ENCODE data around the gene TRIM67. TPM values are rescaled to one million over a fixed set of nuclear protein-coding genes. Genes with fewer than 3 reads are reported as not detected.

Gene TRIM67
- total and polyA plus RNA-seq, 9 of the 15 experiments (the other 6 are each of a cell fraction or from before 2014, with no cell fraction given) = 0.04 to 0.60 (median 0.31) TPM

DNA sequence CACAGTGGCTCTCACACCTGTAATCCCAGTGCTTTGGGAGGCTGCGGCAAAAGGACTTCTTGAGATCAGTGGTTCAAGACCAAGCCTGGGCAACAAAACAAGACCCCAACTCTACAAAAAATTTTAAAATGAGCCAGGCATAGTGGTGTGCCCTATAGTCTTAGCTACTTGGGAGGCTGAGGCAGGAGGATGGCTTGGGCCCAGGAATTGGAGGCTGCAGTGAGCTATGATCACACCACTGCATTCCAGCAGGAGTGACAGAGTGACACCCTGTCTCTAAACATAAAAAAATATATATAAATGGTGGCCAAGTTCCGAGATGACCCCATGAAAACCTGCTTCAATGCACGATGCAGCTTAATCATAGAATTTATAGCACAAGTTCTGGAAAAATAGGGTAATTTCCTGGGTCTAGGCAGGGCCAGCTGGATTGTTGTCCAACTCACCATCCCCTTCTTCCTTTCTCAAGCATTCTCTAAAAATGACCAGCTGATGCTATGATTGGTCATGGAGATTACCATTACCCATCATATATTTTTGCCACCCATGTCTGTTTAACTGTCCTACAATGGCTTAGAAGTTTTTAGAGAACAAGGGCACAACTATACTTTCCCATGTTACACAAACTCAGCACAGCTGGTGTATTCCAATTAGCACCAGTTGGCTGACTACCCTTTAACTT is 73.8 kb downstream of the TRIM67 start:
- ATAC-seq = no peak
- Histone ChIP-seq H3K9me1 (ENCODE audit: control insufficient read depth, insufficient read depth, low read length) (no peaks in the 10 kb centered on the region), H3K9ac (ENCODE audit: insufficient read depth in 1 of 2, low read depth in 2 of 2, low read length in 2 of 2) (no peak overlapping the region), H2AFZ (ENCODE audit: low read depth, low read length) (no peak overlapping the region), H3K27me3 (ENCODE audit: control insufficient read depth in 2 of 2, insufficient read depth in 2 of 2, low read length in 2 of 2) (no peaks in the 10 kb centered on the region), H3K4me1 (replicated peaks in 1 of 2; ENCODE audit: control insufficient read depth in 2 of 2, insufficient read depth in 2 of 2, low read length in 2 of 2) (peaks cover 0 to 13% of the 10 kb centered on the region in 2 experiments; a peak in 2 of 5 replicates), H3K4me3 (no peak overlapping the region), H3K27ac (ENCODE audit: extremely low read depth, low read depth, low read length) (no peak overlapping the region), H3K4me2 (ENCODE audit: insufficient read depth, low read length) (no peak overlapping the region), H3K79me2 (ENCODE audit: control insufficient read depth, insufficient read depth, low read length) (peaks cover 19% of the 10 kb centered on the region), H3K9me3 (replicated peaks; ENCODE audit: control insufficient read depth, insufficient read depth, low read depth, low read length) (no peaks in the 10 kb centered on the region), H4K20me1 (replicated peaks; ENCODE audit: control insufficient read depth, insufficient read depth, low read length) (no peaks in the 10 kb centered on the region), H3K36me3 (ENCODE audit: control insufficient read depth, insufficient read depth, low read length) (peaks cover 60% of the 10 kb centered on the region)
- ChIA-PET POLR2A (interaction anchor here (0.6 kb wide), 1 partner anchor 129 kb away, joined by 3 read pairs; no protein-coding TSS in a partner anchor), CTCF (ENCODE audit: low intra/inter-chr PET ratio) (no interaction called here)
- DNase-seq (ENCODE audit: extremely low read depth in 1 of 4, low spot score in 3 of 4) = no peak
- 93% methylated on average over 3 of the region's 3 CpGs for WGBS (ENCODE audit: insufficient coverage, low coverage, missing lambda C conversion rate)
- FAIRE-seq = no peak
- intact Hi-C loops (cut with micrococcal nuclease) = no loop called here
- BruUV-seq (replicated peaks) = no TSS peak
- in situ Hi-C loops (cut with MboI) = no loop called here
- TF ChIP-seq CBX2 (IDR thresholded peaks at IDR 0.05; ENCODE audit: insufficient read depth, low read length, poor library complexity, severe bottlenecking) (no peak), ELF2 (CRISPR knock-in tag; IDR thresholded peaks at IDR 0.05) (no peak), RUNX1 (IDR thresholded peaks at IDR 0.05; ENCODE audit: low read depth) (no peak), PTRF (tag; IDR thresholded peaks at IDR 0.05) (no peak), ZNF695 (CRISPR knock-in tag; IDR thresholded peaks at IDR 0.05) (no peak), SAFB (IDR thresholded peaks at IDR 0.05; ENCODE audit: borderline replicate concordance, low read depth, low read length) (no peak), ZNF384 (IDR thresholded peaks at IDR 0.05; ENCODE audit: low read depth, low read length) (no peak), ZNF668 (CRISPR knock-in tag; IDR thresholded peaks at IDR 0.05) (no peak), ZNF239 (CRISPR knock-in tag; IDR thresholded peaks at IDR 0.05) (no peak), ZNF644 (tag; IDR thresholded peaks at IDR 0.05; ENCODE audit: low read depth) (no peak), BRCA1 (IDR thresholded peaks at IDR 0.05) (no peak), BRCA1 (CRISPR knock-in tag; IDR thresholded peaks at IDR 0.05) (no peak), CEBPB (tag; IDR thresholded peaks at IDR 0.05) (no peak)
- TF ChIP-seq, protein P1, sequence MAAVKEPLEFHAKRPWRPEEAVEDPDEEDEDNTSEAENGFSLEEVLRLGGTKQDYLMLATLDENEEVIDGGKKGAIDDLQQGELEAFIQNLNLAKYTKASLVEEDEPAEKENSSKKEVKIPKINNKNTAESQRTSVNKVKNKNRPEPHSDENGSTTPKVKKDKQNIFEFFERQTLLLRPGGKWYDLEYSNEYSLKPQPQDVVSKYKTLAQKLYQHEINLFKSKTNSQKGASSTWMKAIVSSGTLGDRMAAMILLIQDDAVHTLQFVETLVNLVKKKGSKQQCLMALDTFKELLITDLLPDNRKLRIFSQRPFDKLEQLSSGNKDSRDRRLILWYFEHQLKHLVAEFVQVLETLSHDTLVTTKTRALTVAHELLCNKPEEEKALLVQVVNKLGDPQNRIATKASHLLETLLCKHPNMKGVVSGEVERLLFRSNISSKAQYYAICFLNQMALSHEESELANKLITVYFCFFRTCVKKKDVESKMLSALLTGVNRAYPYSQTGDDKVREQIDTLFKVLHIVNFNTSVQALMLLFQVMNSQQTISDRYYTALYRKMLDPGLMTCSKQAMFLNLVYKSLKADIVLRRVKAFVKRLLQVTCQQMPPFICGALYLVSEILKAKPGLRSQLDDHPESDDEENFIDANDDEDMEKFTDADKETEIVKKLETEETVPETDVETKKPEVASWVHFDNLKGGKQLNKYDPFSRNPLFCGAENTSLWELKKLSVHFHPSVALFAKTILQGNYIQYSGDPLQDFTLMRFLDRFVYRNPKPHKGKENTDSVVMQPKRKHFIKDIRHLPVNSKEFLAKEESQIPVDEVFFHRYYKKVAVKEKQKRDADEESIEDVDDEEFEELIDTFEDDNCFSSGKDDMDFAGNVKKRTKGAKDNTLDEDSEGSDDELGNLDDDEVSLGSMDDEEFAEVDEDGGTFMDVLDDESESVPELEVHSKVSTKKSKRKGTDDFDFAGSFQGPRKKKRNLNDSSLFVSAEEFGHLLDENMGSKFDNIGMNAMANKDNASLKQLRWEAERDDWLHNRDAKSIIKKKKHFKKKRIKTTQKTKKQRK (IDR thresholded peaks at IDR 0.05; ENCODE audit: borderline replicate concordance, low read depth, low read length) = no peak

All from K562 (cell line).